A673 (cell line): ENCODE data around the gene DOK6. TPM values are rescaled to one million over a fixed set of nuclear protein-coding genes. Genes with fewer than 3 reads are reported as not detected.

Source experiments
- BruUV-seq: library from RNA; stranded (reverse); fragments of 400-500 nt; replicated peaks from 2 replicates; lab custom pipeline; 2021; lab: Mats Ljungman, UMichigan
- CTCF ChIA-PET: fragments of 300-600 bp; sonication (Branson Sonifier 250); formaldehyde crosslinking; loops from one replicate; lab custom pipeline; 2022; ENCODE audit warnings: antibody characterized with exemption; lab: Charles Lee
- POLR2A ChIA-PET: fragments of 300-600 bp; sonication (Branson Sonifier 250); formaldehyde crosslinking; loops from one replicate; lab custom pipeline; 2022; ENCODE audit warnings: antibody characterized with exemption; ENCODE audit not compliant: low non-redundant PET; lab: Charles Lee
- DNase-seq: peaks from one replicate; pipeline ENCODE4 v3.0.0-alpha.2; 2015; ENCODE audit warnings: low spot score
- H3K27ac ChIP-seq: fragments of 200-600 bp; sonication (generic); 2 replicates; pipeline ENCODE4 v1.5.1; 2016; ENCODE audit warnings: mixed run types, low read depth, mild to moderate bottlenecking, mixed read lengths, antibody characterized with exemption, low read length; ENCODE audit not compliant: poor library complexity, severe bottlenecking
- H3K27me3 ChIP-seq: fragments of 200-600 bp; sonication (generic); replicated peaks from 2 replicates; pipeline ENCODE4 v1.6.1; 2017; ENCODE audit warnings: mixed run types, low read depth, mild to moderate bottlenecking, mixed read lengths, antibody characterized with exemption, low read length; ENCODE audit not compliant: insufficient read depth, poor library complexity
- H3K36me3 ChIP-seq: fragments of 200-600 bp; sonication (generic); 2 replicates; pipeline ENCODE4 v1.6.1; 2016; ENCODE audit warnings: mixed run types, mild to moderate bottlenecking, mixed read lengths, antibody characterized with exemption, low read length; ENCODE audit not compliant: insufficient read depth, poor library complexity, severe bottlenecking
- H3K4me1 ChIP-seq: fragments of 200-600 bp; sonication (generic); 2 replicates; pipeline ENCODE4 v1.6.1; 2017; ENCODE audit warnings: mixed run types, mild to moderate bottlenecking, mixed read lengths, antibody characterized with exemption, low read length; ENCODE audit not compliant: insufficient read depth, poor library complexity, severe bottlenecking
- H3K4me3 ChIP-seq: fragments of 200-600 bp; sonication (generic); 2 replicates; pipeline ENCODE4 v1.5.1; 2016; ENCODE audit warnings: low read depth, mixed run types, mild to moderate bottlenecking, mixed read lengths, low read length; ENCODE audit not compliant: poor library complexity, severe bottlenecking
- H3K9me3 ChIP-seq: fragments of 200-600 bp; sonication (generic); 2 replicates; pipeline ENCODE4 v1.6.1; 2016; ENCODE audit warnings: mixed run types, low read depth, mild to moderate bottlenecking, mixed read lengths, antibody characterized with exemption, low read length; ENCODE audit not compliant: poor library complexity, severe bottlenecking
- EZH2 ChIP-seq: fragments of 200-600 bp; sonication (generic); IDR thresholded peaks from 2 replicates; pipeline ENCODE4 v1.6.1; 2017; ENCODE audit warnings: borderline replicate concordance, low read depth, mild to moderate bottlenecking, mixed read lengths, antibody characterized with exemption, low read length; ENCODE audit not compliant: poor library complexity, severe bottlenecking
- intact Hi-C: fragments of 100-400 bp; cut with micrococcal nuclease; formaldehyde crosslinking; loops from one replicate; pipeline ENCODE4 v1.10.0; 2022; ENCODE audit not compliant: unreplicated experiment
- total RNA-seq: library from RNA; stranded (reverse); gene quantifications from 2 replicates; pipeline ENCODE4 v1.2.3, GENCODE V29; 2021
- TF ChIP-seq, protein P1 (sequence below): fragments of 300-800, 200-600 bp; sonication (generic); conservative IDR thresholded peaks from 2 replicates; pipeline ENCODE4 v1.5.1; 2017; ENCODE audit warnings: low read depth, mild to moderate bottlenecking, antibody characterized with exemption, low read length, moderate library complexity, mixed read lengths

Gene DOK6
- total RNA-seq, 1 experiment from 2014 or later, result 13.7 TPM

DNA sequence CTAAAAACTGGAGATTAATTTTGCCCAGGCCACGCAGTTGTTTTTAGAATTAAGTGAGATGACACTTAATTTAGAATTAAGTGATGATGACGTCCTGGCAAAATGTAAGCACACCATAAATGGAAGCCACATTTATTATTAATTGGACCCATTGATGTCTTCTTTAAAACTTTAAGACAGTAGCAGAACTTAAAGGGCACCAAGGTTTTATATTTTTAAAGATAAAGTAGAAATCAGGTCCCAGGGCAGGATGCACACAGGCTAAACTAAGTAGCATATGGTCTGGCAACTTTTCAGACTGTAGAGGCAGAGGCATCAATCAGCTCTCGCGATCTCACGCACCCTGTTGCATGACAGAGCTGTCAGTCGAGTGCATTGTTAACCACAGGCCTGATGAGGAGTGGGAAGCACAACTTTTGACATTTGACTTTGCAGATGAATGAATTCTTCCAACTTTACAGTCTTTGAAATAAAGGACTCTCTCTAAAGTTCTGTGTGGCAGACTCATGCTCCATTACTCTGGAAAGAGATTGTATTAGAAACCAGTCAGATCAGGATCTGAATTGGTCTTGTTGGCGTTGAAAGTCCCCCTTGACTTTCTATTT is 314.6 kb downstream of the DOK6 start:
- Histone ChIP-seq H3K9me3 (peaks cover 14% of the 10 kb centered on the region), H3K4me3 (no peak overlapping the region), H3K36me3 (no peaks in the 10 kb centered on the region), H3K27me3 (no peaks in the 10 kb centered on the region), H3K27ac (no peak overlapping the region), H3K4me1 (no peaks in the 10 kb centered on the region)
- TF ChIP-seq, protein P1, sequence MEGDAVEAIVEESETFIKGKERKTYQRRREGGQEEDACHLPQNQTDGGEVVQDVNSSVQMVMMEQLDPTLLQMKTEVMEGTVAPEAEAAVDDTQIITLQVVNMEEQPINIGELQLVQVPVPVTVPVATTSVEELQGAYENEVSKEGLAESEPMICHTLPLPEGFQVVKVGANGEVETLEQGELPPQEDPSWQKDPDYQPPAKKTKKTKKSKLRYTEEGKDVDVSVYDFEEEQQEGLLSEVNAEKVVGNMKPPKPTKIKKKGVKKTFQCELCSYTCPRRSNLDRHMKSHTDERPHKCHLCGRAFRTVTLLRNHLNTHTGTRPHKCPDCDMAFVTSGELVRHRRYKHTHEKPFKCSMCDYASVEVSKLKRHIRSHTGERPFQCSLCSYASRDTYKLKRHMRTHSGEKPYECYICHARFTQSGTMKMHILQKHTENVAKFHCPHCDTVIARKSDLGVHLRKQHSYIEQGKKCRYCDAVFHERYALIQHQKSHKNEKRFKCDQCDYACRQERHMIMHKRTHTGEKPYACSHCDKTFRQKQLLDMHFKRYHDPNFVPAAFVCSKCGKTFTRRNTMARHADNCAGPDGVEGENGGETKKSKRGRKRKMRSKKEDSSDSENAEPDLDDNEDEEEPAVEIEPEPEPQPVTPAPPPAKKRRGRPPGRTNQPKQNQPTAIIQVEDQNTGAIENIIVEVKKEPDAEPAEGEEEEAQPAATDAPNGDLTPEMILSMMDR, result no peak
- POLR2A ChIA-PET, result no interaction called here
- no TSS peak for BruUV-seq
- DNase-seq, result no peak
- intact Hi-C loops, result no loop called here
- CTCF ChIA-PET, result no interaction called here

DNA sequence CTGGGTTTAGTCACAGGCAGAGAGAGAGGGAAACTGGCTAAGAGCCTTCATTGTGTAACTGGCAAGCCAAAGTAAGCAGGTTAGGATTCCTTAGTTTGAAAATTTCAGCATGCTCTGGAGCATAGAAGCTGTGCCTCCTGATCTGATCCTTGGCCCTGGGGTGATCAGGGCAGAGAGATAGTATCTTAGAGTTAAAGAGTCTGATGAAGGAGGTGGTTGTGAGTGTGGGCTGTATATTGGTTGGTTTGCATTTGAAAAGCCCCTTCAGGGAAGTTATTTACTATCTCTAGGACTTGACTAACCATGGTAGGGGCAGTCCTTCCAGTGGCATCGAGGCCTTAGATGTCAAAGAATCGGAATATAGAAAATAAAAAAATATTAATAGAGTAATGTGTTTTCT is 316.9 kb downstream of the DOK6 start:
- TF ChIP-seq, protein P1, result no peak
- no peak for TF ChIP-seq EZH2
- POLR2A ChIA-PET, result no interaction called here
- no peaks in the 10 kb centered on the region for H3K4me1 ChIP-seq
- CTCF ChIA-PET, result no interaction called here
- BruUV-seq, result no TSS peak
- H3K36me3 ChIP-seq, result no peaks in the 10 kb centered on the region
- no peaks in the 10 kb centered on the region for H3K27me3 ChIP-seq
- no peak for DNase-seq
- H3K4me3 ChIP-seq, result no peak overlapping the region
- no peak overlapping the region for H3K27ac ChIP-seq
- intact Hi-C loops, result no loop called here
- peaks cover 16% of the 10 kb centered on the region for H3K9me3 ChIP-seq

DNA sequence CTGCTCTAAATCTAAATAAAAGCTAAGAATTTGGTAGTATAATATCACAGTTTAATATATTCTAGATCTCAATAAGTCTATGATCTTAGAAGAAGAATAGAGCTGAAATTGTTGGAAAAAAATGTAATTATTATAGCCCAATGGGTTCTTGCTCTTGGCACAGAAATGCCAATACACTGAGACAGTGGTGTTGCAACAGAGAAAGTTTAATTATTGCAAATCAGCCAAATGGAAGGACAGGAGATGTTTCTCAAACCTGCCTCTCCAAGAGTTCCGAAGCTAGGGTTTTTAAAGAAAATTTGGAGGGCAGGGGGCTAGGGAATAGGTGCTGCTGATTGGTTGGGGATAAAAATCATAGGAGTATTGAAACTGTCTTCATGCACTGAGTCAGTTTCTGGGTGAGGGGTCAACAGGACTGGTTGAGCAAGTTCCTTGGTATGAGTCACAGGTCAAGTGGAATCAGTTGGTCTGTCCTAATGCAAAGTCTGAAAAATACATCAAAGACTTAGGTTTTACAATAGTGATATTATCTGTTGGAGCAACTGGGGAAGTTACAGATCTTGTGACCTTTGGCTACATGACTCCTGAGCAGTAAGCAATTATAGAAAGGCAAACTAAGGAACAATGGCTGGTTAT is 318.3 kb downstream of the DOK6 start:
- Histone ChIP-seq H3K36me3 (no peaks in the 10 kb centered on the region), H3K27me3 (no peaks in the 10 kb centered on the region), H3K9me3 (peaks cover 16% of the 10 kb centered on the region), H3K27ac (no peak overlapping the region), H3K4me3 (no peak overlapping the region), H3K4me1 (no peaks in the 10 kb centered on the region)
- CTCF ChIA-PET, result no interaction called here
- no peak for DNase-seq
- no peak for TF ChIP-seq EZH2
- TF ChIP-seq, protein P1, result no peak
- intact Hi-C loops, result no loop called here
- POLR2A ChIA-PET, result no interaction called here
- BruUV-seq, result no TSS peak
